T-helper 9 cell (primary cell): ENCODE measurements around the gene CCDC146.
"Not testable (repeated sequence)": the region's sequence is repeated elsewhere in the genome, so short reads cannot be mapped to it uniquely, and the experiment has no call there.

Source experiments
- DNase-seq: peaks from one replicate; pipeline ENCODE4 v3.0.0-alpha.2; 2020

Gene CCDC146

GRCh38 chr7:77331938-77332695 is 209.7 kb downstream of the CCDC146 start:
- no peak for DNase-seq

- DNase-seq, result not testable (repeated sequence)
Measured at GRCh38 chr7:77334039-77334438, 211.6 kb downstream of the CCDC146 start.

- DNase-seq, result no peak
Measured at GRCh38 chr7:77335581-77335980, 213.2 kb downstream of the CCDC146 start.

GRCh38 chr7:77337456-77337990 is 215.1 kb downstream of the CCDC146 start:
- DNase-seq, result no peak

GRCh38 chr7:77338260-77338659 is 215.8 kb downstream of the CCDC146 start:
- DNase-seq, result no peak

- DNase-seq, result no peak
Measured at GRCh38 chr7:77338883-77339629, 216.6 kb downstream of the CCDC146 start.

GRCh38 chr7:77339726-77340125 is 217.3 kb downstream of the CCDC146 start:
- DNase-seq, result no peak
